ACHN (cell line): Measurements from ENCODE around the gene OR52E8.

ENCODE experiments used
- DNase-seq: peaks from one replicate; pipeline ENCODE4 v3.0.0-alpha.2; 2015
- in situ Hi-C: cut with HindIII; loops from 2 replicates; pipeline ENCODE4 v1.10.0; 2017; ENCODE audit warnings: low sequenced_read_pairs, low pct_ligation_motif_present, low pct_unique_long_range_greater_than_20kb

Gene OR52E8

DNA sequence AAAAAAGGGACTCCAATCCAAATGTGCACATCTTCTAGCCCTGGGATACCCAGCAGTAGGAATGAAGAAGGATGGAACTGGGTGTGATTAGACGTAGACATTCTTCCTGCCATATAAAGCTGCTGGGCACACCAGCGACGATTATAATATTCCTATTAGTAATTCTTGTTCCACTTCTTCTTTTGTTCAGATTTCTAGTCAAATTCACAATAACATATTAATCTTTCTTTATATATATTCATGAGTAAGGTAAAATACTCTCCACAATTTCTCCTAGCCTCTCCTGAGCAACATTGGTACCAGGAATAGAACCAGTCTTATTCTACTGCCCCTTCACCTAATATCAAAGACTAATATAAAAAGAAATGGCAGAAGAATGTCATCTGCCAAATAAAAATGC, at the start of gene OR52E8:
TSS of gene OR52E8 (minus strand) at position 101 of the 400 bp plus-strand sequence. CDS start at position 101, 0 bp downstream.
- in situ Hi-C loops: no loop called here
- DNase-seq: no peak

DNA sequence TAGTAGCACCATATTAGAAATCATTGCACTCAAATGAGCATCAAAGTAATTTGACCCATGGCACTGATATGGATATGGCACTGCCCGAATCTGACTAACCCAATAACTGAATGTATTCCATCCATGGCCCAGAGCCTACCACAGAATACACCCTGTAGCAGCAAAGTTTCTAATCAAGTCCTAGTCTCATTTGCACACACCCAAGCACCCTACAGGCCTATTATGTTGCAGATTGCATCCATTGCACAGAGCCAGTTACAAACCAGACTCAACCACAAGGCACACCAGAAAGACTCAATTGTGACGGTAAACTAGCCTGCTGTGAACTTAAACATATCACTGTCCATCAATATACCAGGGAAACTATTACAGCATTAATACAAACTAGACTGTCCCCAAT, 42.0 kb upstream of the OR52E8 start:
- in situ Hi-C loops: no loop called here
- DNase-seq: no peak

DNA sequence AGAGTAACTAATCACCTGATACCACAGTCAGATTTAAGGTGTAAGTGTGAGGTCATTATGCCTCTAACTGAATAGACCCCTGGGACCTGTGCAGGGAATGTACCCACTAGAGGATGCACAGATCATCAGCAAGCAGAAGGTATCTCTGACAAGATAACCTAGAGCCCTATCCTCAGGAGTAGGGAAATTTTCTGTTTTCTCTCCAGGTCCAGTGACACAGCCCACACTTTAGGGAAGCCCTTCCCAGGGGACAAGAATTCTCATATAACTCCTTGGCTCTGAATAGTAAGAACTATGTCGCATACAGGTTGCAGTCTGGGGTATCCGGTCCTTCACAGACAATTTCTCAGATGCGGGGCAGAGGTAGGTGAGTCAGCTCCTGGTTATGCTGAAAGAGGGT, 35.4 kb upstream of the OR52E8 start, which contains the start of gene OR52E5:
TSS of gene OR52E5 (plus strand) at position 301 of the 400 bp plus-strand sequence. CDS start 7,569 bp downstream, outside the sequence.
- in situ Hi-C loops: no loop called here
- no peak for DNase-seq

DNA sequence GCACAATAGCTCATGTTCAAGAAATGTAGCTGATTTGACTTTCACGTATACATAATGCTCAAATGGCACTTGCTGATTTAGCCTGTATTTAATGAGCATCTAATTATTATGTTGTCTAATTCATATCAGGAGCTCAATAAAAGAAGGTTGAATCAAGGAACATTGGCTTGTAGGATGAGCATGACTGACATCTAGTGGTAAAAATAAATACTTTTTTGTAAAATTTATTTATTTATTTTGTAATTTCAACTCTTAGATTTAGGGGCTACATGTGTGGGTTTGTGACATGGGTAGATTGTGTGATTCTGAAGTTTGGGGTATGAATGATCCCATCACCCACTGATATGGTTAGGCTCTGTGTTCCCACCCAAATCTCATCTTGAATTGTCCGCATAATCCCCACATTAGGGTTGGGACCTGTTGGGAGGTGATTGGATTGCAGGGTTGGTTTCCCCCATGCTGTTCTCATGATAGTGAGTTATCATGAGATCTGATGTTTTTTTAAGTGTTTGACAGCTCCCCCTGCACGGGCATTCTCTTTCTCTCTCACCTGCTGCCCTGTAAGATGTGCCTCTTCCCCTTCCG, 33.8 kb upstream of the OR52E8 start:
- DNase-seq: peak; percentile 31
- in situ Hi-C loops: no loop called here

DNA sequence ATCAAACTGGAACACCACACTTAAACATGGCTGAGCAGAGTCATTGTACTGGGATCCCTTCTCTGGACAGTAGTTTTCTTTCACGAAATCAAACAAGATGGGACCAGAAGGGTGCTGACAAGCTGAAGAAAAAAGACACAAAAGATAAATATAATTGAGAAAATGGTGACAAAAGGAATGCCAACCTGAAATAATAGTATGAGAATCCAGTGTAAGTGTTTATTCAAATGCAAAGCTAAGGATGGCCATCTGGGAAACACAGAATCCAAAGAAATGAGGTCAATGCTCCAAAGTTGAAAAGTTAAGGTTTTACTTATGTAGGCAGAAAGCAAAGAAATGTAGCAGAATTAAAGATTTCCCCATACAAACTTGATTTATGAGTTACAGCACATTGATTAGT, 30.2 kb upstream of the OR52E8 start:
- in situ Hi-C loops: no loop called here
- no peak for DNase-seq

DNA sequence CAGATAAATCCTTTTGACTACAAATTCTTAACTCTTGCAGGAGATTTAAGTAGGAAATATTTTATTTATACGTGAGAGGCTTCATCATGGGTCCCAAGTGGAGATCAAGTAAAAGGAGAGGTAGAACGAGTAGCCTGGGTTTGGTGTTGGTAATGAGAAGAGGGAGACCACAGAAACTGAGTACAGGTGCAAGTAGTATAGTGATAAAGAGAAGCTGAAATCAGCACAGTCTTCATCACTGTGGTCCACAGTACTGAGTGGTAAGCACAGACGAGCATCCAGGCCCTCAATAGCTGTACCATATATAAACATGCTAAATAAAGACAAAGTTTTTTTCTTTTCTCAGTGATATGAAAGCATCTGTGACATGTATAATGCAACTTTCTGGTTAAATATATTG, 29.7 kb upstream of the OR52E8 start:
- in situ Hi-C loops: no loop called here
- no peak for DNase-seq

DNA sequence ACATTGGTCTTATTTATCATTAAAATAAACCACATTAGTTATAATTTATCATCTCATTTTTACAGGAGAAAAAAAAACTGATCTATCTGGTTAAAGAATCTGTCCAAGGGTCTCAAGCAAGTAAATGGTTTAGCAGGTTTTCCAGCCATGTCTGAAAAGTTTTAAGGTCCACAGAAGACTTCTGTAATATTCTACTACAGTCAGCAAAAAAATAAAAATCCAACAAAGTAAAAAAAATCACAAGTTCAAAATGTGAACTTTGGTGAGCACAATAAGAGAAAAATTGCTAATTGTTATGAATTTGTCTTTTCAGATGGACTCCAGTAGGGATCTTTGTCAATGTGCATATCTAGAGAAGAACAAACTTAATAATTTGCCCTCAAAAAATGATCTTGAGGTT, 24.3 kb upstream of the OR52E8 start:
- no peak for DNase-seq
- in situ Hi-C loops: no loop called here

DNA sequence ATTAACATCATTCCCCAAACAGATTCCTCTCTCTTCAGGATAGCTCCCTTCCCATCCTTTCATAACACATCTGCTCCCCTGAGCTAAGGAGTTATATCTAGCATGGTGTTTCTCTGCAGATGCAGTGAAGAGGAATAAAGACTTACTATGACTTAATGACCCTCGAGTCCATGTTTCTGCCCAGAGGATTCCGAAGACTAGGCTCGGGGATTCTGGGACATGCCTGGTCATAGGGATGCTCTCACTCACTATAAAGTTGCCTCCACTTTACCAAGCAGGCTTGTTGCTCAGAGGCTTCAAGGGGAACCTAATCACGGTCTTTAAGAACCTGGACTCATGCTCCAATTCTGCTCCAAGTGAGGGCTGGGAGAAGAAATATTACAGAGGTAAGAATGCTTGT, 22.8 kb upstream of the OR52E8 start, which contains the start of gene OR52E4:
TSS of gene OR52E4 (plus strand) at position 301 of the 400 bp plus-strand sequence. CDS start 3,664 bp downstream, outside the sequence.
- no peak for DNase-seq
- in situ Hi-C loops: no loop called here

DNA sequence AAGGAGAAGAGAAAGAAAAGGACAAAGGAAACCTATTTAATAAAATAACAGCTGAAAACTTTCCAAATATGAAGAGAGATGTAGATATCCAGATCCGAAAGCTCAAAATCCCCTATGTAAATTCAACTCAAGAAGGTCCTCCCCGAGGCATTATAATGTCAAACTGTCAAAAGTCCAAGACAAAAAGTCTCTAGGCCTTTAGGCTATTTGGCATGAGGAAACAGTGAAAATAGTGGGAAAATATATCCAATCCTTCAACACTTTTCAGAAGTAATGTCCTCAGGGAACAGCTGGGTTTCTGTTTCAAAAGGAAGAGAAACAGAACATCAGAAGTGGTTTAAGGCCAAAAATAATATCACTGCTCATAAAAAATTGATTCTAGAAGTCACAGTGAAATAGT, 21.1 kb upstream of the OR52E8 start:
- DNase-seq: no peak
- in situ Hi-C loops: no loop called here

DNA sequence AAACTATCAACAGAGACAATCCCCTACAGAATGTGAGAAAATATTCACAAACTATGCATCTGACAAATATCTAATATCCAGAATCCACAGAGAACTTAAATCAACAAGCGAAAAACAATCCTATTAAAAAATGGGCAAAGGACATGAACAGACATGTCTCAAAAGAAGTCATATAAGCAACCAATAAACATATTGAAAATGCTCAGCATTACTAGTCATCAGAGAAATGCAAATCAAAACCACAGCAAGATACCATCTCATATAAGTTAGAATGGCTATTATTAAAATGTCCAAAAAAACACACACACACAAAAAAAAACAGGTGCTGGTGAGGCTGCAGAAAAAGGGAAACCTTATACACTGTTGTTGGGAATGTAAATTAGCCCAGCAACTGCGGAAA, 8.3 kb upstream of the OR52E8 start:
- in situ Hi-C loops: no loop called here
- DNase-seq: no peak

DNA sequence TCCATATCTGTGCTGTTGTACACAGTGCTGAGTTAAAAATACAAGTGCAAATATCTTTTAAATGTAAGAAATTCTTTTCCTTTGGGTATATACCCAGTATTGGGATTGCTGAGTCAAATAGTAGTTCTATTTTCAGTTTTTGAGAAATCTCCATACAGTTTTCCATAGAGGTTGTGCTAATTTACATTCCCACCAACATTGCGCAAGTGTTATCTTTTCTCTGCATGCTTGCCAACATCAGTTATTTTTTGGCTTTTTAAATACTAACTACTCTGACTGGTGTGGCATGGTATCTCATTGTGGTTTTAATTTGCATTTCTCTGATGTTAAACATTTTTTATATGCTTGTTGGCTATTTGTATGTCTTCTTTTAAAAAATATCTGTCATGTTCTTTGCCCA, 6.5 kb downstream of the OR52E8 start:
- in situ Hi-C loops: no loop called here
- DNase-seq: no peak

DNA sequence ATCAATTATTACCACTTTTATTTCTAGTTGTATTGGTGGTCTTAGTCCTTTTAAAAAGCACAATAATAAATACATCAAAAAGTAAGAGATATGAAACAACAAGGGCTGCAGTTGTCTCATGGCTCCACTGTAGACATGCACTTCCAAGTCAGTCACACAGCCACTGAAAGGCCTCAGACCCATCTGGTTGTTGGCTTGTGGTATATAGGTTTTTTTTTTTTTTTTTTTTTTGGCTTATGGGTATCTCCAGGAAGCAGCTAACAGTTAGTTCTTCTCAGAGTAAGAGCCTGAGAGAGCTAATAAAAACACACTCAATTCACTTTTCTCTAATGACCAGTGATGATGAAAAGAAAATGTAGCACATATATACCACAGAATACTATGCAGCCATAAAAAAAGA, 9.8 kb downstream of the OR52E8 start:
- in situ Hi-C loops: no loop called here

DNA sequence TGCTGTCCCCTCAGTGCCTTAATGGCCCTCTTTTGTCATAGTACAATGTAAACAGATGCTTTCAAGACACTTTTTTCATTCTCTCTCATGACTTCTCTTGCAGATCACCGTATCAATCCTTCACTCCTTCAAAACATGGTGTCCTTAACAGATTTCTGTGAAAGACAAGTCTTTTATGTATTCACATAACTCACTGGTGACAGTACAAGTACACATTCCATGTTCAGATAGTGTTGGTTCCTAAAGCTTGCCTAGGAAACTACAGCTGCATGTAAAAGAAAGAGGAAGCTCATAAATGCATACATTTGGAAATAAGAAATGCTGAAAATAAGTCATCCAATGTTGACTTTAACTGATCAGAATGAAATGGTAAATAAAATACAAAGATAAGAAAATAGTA, 10.8 kb downstream of the OR52E8 start:
- in situ Hi-C loops: no loop called here
- no peak for DNase-seq

More for the DNA sequence above, 9.8 kb downstream of the OR52E8 start:
- DNase-seq: no peak

DNA sequence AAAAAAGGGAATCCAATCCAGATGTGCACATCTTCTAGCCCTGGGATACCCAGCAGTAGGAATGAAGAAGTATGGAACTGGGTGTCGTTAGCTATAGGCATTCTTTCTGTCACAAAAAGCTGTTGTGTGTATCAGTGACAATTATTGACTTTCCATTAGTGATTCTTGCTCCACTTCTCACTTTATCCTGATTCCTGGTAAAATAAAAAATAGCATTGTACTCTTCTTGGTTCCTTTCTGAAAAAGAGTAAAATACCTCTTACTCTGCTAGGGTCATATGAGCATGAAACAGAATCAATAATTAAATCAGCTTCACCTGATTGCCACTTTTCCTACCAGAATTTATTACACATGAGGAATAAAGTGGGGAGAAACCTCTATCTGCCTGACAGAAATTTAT, 15.7 kb downstream of the OR52E8 start, which contains the start of gene OR52E6:
TSS of gene OR52E6 (minus strand) at position 101 of the 400 bp plus-strand sequence. CDS start at position 101, 0 bp downstream.
- no peak for DNase-seq
- in situ Hi-C loops: no loop called here

DNA sequence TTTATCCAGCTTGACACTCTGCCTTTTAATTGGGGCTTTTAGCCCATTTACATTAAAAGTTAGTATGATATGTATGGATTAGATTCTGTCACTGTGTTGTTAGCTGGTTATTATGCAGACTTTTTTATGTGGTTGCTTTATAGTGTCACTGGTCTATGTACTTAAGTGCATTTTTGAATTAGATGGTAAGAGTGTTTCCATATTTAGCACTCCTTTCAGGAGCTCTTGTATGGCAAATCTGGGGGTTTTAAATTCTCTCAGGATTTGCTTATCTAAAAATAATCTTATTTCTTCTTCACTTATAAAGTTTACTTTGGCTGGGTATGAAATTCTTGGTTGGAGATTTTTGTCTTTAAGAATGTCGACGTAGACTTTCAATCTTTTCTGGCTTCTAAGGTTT, 19.8 kb downstream of the OR52E8 start:
- DNase-seq: no peak
- in situ Hi-C loops: no loop called here

DNA sequence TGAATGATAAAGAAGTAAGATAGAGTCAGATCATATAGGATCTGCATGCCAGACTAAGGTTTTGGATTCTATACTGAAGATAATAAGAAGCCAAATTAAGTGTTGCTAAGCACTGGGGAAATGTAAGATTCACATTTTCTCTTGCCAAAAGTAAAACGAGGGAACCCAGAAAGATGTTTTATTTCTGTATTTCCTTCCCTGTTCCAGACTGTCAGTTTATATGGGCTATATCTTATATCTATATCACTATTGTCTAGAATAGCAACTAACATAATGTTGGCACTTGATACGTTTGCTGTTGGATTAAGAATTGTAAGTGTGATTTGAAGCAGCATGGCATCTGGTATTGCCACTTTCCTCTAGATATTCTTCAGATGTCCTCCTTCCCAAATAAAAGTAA, 24.0 kb downstream of the OR52E8 start:
- in situ Hi-C loops: no loop called here
- no peak for DNase-seq

DNA sequence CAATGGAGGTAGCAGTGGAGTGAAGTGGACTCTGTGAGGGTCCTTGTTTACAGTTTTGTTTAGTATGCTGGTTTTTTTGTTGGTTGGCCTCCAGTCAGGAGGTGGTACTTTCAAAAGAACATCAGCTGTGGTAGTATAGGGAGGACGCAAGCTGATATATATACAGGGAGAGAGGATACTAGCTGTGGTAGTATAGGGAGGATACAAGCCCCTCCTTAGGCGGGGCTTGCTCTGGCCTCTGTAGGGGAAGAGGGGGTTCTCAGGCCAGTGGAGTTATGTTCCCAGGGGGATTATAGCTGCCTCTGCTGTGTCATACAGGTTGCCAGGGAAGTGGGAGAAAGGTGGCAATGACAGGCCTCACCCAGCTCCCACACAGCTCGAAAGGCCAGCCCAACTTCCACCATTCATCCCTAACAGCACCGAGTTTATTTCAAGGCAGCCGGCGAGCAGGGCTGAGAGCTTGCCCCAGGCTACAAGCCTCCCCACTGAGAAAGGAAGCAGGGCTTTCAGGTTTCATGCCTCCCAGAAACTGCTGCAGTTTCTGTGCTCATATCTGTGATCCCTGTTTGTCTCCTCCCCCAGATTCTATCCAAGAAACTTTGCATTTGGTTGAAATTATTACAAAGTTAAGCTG, 26.2 kb downstream of the OR52E8 start:
- no peak for DNase-seq
- in situ Hi-C loops: no loop called here

DNA sequence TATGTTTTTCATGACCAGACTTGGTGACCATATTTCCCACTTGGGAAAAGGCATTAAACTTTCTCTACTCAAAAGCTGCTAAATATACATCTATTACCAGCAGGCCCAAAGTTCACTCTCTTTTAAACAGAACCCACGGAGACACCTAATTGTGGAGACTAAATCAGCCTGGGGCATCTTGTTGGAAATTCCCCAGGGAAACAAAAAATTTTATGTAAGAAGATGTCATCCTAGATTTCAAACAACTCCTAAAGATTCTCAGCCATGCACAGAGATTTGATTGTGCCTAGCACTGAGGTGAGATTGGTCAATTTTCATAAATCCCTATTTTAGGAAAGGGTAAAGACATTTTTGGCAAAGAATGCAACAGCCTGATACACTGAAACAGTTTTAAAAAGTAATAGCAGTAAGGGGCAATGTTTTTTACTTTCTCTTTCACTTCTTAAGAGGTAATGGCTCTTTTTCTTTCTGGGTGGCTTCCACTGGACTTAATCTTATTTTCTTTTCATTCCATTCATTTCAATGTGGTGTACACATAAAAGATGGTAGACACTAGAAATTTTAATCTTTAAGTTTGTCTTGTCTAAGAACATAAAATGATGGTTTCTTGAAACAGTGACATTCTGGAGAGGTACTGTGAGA, 39.1 kb downstream of the OR52E8 start:
- in situ Hi-C loops: no loop called here
- peak; percentile 20 for DNase-seq

DNA sequence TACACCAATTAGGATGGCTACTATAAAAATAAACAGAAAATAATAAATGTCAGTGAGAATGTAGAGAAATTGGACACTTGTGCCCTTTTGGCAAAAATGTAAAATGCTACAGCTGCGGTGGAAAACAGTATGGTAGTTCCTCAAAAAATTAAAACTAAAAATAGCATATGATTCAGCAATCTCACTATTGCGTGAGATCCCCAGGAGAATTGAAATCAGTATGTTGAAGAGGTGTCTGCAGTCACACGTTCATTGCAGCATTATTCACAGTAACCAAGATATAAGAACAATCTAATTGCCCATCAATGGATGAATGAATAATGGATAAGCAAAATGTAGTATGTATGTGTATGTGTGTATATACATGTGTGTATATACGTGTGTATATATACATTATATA, 42.0 kb downstream of the OR52E8 start:
- in situ Hi-C loops: no loop called here
- DNase-seq: no peak
